ENCODE results near the gene PBXIP1.
"Not testable (repeated sequence)": the region's sequence is repeated elsewhere in the genome, so short reads cannot be mapped to it uniquely, and the experiment has no call there.

PBXIP1 gene

DNA sequence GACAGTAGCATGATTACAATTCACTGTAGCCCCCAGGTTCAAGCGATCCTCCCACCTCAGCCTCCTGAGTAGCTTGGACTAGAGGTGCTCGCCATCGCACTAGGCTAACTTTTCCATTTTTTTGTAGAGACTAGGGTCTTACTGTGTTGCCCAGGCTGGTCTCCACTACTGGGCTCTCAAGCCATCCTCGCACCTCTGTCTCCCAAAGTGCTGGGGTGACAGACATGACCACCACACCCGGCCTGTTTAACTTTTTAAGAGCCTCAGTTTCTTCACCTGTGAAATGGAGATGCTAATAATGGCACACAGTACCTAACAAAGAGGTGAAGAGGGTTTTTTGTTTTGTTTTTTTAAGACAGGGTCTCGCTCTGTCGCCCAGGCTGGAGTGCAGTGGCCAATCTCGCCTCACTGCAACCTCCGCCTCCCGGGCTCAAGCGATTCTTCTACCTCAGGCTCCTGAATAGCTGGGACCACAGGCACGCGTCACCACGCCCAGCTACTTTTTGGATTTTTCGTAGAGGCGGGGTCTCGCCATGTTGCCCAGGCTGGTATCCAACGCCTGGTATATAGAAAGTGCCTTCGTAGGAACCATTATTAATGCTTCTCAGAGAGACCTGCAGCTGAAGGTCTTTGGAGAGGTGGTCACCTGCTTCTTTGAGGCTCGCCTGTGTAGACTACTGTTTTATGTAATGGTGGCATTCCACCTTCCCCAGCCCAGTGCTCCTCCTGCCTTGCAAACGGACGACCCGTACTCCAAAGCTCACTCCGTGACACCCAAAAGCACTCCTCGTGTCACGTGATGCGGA is 19.9 kb downstream of the PBXIP1 start:
- DNase-seq = no peak

DNA sequence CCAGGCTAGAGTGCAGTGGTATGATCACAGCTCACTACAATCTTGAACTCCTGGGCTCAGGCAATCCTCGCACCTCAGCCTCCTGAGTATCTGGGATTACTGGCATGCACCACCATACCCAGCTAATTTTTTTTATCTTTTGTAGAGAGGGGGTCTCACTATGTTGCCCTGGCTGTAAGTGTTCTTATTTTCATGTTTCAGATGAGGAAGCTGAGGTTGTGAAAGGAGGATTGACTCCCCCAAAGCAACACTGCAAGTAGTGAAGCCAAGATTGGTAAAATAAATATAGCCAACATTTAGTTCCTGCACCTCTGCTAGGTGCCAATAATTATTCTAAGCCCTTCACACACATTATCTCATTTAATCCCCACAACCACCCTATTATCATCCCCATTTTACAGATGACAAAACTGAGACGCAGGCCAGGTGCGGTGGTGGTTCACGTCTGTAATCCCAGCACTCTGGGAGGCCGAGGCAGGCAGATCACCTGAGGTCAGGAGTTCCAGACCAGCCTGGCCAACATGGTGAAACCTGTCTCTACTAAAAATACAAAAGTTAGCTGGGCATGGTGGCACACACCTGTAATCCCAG is 21.4 kb downstream of the PBXIP1 start:
- DNase-seq = no peak

DNA sequence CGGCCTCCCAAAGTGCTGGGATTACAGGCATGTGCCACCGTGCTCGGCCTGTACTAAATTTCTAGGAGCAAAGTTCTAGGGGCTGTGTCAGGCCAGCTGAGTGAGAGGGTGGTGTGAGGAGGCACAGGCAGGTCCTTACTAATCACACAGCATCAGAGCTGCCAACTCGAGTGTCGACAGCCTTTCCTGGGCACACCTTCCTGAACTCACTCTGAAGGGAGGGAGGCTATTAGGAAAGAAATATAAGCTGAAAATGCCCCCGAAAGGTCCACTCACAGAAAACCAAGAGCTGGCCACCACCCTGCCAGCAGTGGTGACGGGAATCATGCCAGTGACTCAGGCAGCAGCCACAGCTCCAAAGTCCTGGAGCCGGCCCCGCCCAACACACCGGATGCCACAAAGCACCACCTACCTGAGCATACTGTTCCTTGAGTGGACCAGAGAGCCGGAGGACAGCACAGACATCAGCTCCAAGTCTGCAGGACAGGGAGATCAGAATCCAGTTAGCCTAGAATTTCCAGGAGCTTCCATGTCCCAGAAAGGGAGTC is 23.9 kb downstream of the PBXIP1 start:
- no peak for DNase-seq

DNA sequence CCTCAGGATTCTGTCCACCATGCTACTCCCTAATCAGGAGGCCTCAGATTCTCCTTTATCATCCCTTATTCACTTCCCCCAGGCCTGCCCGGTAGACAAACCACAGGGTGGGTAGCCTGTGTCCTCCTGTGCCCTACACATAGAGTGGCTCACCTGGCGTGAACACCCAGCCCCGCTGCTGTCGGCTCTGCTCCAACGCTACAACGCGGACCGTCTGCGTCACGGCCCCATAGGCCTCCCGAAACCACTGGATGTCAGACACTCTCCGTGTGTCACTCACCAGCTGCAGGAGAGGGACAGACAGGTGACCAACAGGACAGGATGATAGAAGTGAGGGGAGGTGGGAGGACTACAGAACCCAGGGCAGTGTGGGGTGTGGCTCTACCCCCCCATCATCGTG is 29.7 kb downstream of the PBXIP1 start:
- no peak for DNase-seq

DNA sequence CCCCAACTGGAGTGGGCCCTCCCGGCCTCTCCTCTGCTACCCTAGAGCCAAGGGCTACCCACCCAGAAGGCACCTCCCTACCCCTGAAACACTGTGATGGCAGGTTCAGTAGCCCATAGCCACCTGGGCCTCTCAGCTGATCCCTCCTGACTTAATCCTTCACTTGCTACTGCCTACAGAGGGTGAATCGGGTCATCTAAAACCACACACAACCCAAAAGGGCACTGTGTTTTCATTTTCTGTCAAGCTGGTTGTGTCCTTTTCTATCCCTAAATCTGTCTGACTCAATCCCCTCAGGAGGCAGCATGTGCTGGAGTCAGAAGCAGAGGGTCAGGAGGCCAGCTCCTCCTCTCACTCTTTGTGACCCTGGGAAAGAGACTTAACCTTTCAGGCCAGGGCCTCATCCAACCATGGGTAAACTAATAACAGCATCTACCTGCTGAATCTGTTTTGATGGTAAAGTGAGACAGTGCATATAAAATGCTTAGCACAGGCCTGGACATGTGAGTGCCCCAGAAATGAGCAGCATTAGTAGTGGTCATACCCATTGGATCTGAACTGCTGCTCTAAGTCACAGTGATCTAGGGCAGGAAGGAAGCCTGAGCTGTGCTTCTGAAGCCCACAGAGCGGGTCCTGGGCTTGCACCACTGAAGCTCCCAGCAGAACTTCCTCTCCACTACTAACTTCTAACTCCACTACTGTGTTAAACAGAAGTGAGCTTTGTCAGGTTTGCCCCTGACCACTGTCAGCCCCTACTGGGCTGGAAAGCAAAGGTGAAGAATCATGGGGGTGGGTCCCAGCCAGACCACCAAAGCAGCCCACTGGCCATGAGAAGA is 30.3 kb downstream of the PBXIP1 start:
- DNase-seq = peak; percentile 70

DNA sequence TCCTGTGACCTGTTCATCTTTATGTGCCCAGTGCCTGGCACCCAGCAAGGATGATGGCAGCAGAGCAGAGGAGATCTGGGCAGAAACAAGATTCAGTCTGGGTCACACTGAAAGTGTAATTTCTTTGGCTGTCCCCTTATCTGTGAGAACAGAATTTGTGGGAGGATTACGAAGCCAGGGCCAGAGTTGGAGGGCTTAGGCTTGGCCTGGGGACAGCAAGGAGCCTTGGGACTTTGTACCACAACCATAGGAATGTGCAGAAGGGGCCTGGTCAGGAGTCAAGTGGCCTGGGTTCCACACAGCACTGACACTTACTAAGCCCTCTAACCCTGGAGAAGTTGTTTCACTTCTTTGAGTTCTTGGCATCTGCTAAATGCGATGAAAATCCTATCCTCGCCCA is 32.2 kb downstream of the PBXIP1 start:
- DNase-seq = no peak

DNA sequence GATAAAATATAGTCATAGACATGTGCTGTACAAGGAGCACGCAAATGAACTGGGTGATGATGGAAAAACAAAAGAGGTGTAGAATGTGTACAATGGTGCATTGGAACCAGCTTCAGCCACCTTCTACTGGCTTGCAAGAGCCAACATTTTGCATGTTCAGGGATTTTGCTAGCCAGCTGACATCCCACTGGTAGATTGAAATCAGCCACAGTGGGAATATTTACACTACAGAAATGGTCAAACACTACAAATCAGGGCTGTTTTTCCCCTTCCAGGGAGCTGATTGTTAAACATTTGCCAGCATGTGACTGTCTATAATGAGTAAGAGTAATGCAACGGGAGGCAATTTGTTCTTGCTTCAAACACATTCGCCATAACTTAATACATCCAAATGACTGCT is 42.6 kb downstream of the PBXIP1 start:
- no peak for DNase-seq

DNA sequence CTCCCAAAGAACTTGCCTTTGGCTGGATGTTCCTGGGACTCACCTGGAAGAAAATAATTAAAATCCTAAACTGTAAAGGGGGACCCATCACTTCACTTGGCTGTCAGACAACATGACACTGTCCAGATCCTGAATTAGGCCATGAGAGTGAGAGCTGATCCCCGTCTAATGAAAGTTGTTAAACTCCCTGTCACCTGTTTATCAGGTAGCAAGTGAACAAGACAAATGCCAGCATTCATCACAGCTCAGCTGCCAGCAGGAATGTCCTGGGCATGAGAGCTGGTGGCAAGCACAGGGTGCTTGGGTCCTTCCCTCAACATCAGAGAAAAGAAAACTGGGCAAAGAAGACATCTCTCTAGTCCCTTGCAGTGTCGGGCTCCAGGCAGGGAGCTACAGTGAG is 43.1 kb downstream of the PBXIP1 start:
- DNase-seq = no peak

DNA sequence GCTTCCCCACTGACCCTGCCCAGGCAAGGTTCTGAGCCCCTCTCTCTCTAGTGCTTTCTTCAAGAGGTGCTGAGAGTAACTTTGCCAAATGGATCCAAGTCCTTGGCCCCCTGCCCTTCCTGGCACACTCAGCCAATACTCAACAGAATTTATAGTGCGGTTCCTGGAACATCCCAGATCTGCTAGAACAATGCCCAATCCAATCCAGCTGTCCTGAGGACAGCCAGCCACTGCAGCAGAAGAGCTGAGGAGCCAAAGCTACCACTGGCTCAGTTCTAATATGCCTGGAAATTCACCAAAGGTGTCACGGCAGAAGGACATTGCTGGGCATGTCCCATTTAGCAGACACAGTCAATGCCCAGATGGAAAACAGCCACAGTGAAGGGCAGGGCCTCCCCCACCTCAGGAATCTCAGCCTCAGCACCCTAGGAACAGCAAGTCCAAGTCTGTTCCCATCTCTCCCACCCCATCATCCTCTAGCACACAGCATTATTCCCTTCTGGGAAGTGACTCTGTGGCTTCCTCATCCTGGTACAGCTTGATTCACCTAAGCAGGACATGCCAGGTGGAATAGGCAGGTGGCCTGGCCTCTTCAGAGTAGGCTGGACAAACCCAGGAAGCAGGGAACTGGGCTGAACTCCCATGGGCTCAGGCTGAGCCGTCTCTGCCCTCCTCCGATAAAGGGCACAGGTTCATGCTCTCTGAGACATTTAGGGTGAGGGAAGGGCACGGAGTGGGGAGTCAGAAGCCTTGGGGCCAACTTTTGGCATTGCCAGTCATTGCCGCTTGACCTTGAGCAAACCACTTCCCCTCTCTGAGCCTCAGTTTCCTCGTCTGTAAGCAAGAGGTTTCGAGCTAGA is 44.0 kb downstream of the PBXIP1 start:
- no peak for DNase-seq

DNA sequence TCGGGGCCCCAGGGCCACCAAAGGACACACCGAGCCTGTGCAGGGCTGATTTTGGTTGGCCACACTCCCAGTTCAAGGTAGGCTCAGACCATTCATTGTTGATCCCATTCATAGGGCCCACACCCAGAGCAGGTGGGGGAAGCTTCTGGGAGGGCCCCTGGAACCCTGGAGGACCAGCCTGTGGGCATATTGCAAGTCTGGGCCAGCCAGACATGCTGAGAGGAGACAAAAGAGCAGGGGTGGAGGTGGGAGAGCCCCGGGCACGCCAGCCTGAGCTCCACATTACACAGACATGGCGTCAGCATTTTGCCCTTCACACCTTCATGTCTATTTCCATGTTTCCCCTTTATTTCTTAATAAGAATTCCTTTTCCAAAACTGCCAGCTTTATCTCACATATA is 45.0 kb downstream of the PBXIP1 start:
- no peak for DNase-seq

DNA sequence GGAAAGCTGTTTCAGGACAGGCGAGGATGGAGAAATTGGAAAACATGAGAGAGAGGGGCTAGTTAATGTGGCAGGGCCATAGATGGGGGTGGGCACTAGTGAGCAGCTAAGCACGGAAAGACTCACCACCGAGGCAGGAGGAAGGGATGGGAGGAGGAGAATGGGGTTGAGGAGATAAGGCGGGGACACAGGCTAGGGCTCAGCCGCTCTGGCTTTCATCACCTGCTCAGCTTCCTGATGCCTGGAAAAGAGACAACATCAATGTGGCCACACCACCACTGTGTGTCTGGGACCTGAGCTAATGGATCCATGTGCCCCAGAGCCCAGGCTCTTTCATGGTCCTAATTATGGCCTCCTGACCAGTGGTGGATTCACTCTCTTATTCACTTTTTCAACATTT is 47.0 kb downstream of the PBXIP1 start:
- DNase-seq = no peak

DNA sequence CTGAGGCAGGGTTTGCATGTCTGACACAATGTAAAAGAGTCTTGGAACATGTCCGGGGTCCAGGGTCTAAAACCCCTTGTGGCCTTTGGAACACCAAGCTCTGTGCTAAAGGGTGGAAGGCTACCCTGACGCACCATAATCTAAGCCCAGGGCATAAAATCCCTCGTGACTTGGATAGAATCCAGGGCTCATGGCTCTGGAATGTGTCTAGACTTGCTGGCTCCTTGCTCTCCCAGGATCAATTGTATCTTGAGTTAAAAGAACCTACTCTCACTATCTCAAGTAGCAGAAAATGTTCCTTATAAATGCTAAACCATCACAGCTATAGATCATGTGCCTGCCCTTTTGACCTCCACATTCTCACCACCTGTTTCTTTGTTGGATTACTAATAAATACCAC is 47.8 kb downstream of the PBXIP1 start:
- not testable (repeated sequence) for DNase-seq

DNA sequence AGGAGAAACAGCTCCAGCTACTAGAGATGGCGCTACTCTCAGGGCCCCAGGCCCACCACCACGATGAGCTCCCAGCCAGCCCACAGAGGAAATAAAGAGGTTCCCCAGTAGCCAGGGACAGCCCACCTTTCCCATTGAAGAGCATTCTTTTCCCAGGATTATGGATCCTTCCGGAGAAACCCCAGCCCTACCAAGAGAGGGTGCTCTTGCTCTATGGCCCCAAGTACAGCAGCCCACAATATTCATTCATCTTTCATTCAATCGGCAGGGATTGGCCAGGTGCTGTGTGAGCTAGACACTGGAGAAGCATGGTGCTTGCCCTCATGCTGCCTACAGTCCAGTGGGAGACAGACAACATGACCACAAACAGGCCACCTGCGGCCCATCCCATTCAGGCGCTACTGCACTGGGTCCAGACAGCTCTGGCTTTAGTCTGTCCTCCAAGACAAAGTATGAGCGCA is 49.2 kb downstream of the PBXIP1 start:
- DNase-seq = no peak

DNA sequence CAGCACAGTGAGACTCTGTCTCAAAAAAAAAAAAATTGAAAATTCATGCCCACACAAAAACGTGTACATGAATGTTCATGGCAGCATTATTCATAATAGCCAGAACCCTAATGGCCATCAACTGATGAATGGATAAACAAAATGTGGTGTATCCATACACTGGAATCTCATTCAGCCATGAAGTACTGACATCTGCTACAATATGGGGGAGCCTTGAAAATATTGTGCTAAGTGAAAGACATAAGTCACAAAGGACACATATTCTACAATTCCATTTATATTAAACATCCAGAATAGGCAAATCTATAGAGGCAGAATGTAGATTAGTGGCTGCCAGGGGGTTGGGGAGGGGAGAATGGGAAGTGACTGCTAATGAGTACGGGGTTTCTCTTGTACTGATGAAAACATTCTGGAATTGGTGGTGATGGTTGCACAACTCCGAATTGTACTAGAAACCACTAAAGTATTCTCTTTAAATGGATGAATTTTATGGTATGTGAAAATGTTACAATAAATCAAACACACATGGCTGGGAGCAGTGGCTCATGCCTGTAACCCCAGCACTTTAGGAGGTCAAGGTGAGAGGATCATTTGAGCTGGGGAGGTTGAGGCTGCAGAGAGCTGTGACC is 52.8 kb downstream of the PBXIP1 start:
- DNase-seq = no peak

DNA sequence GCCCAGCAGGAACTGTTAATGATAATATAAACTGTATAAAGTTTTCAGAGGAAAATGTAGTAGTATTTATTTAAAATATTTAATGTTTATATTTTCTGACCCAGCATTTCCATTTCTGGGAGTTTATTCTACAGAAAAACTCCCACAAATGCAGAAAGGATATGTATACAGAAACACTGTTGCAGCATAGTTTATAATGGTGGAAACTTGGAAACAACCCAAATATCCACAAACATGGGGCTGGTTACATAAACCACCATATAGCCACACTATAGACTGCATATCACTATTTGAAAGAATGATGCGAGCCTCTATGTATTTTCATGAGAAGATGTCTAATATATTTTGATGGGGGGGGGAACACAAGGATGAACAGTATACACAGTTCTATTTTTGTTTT is 54.3 kb downstream of the PBXIP1 start:
- no peak for DNase-seq

DNA sequence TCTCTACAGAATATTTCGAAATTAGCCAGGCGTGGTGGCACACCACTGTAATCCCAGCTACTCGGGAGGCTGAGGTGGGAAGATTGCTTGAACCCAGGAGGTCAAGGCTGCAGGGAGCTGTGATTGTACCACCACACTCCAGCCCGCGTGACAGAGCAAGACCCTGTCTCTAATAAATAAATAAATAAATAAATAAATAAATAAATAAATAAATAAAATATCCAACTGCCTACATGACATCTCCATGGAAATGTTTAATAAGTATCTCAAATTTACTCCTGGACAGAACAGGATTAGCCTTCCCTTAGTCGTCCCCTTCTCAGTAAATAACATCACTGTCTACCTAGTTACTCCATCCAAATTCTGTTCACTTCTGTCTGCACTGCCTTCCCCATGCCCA is 56.9 kb downstream of the PBXIP1 start:
- no peak for DNase-seq

DNA sequence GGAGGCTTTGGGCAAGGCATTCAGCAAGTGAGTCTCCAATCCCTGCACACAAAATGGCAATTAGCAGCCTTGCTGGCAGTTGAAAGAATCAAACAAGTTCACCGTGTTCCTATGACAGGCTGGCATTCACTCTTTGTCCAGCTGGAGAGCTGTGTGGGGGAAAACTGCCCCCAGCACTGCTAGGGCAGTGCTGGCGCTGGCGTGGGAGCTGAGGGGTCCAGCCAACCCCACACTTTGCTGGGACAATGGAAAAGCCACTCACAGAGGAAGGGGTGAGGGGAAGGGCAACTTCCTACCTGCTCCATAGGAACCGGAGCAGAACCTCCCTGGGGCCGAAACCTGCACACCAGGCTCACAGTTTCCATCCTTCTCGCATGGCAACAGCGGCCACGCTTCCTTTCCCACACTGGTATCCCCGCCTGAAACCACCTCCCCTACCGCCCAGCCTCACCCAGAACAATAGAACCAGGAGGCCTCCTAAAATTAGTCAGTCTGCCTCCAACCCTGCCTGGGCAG is 59.1 kb downstream of the PBXIP1 start:
- DNase-seq = no peak

DNA sequence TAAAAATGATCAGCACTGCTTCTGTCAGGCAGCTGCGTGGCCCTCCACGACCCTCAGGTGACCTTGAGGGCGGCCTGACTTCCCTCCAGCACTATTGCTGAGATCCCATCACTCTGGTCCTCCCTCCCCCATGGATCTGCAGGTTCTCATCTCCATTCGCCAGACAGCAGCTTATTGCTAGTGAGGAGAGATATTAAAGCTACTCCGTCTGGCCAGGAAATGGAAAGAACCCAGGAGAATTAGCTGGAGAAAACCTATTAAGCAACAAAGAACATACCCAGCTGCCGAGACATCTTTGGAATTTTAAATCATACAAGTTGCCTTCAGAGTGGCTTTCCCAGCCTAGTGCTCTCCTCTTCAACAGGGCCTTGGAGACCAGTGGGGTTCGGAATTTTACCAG is 60.1 kb downstream of the PBXIP1 start:
- no peak for DNase-seq
